ENCODE measurements around the gene KIF25. TPM values are rescaled to one million over a fixed set of nuclear protein-coding genes. Genes with fewer than 3 reads are reported as not detected.

Gene KIF25
- total RNA-seq, 1 experiment from 2014 or later = 0.28 TPM

DNA sequence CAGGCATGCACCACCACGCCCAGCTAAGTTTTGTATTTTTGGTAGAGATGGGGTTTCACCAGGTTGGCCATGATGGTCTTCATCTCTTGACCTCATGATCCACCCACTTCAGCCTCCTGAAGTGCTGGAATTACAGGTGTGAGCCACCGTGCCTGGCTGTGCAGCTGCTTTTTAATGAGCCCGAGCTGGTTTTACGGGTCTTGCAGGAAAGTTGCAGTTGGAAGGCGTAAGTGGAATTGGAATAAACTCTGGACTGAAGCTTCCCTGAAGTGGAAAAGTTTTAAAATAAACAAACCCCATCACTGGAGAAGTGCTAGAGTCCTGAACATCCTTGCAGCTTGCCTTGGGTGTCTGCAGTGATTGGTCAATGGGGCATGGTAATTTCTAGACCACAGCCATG is 40.4 kb downstream of the KIF25 start:
- Mint-ChIP-seq H3K27ac (no peak overlapping the region), H3K4me1 (peaks cover 19% of the 10 kb centered on the region), H3K36me3 (peaks cover 44% of the 10 kb centered on the region), H3K4me3 (no peak overlapping the region), H3K27me3 (ENCODE audit: low read depth) (peaks cover 21% of the 10 kb centered on the region), H3K9me3 (peaks cover 39% of the 10 kb centered on the region)
- CTCF ChIA-PET = no interaction called here
- TF ChIP-seq ESRRA (CRISPR knock-in tag; IDR thresholded peaks at IDR 0.05; ENCODE audit: borderline replicate concordance) (no peak), IRF2 (CRISPR knock-in tag; IDR thresholded peaks at IDR 0.05; ENCODE audit: borderline replicate concordance, low read depth) (no peak), RORB (CRISPR knock-in tag; IDR thresholded peaks at IDR 0.05) (no peak), KAT7 (CRISPR knock-in tag; IDR thresholded peaks at IDR 0.05; ENCODE audit: borderline replicate concordance) (no peak), NR3C1 (CRISPR knock-in tag; conservative IDR thresholded peaks at IDR 0.05; ENCODE audit: low read depth) (no peak), ETV6 (CRISPR knock-in tag; IDR thresholded peaks at IDR 0.05) (no peak), ATF1 (CRISPR knock-in tag; IDR thresholded peaks at IDR 0.05) (no peak), NFATC4 (CRISPR knock-in tag; IDR thresholded peaks at IDR 0.05) (no peak), ELF4 (CRISPR knock-in tag; IDR thresholded peaks at IDR 0.05; ENCODE audit: low read depth) (no peak), FOXJ3 (CRISPR knock-in tag; IDR thresholded peaks at IDR 0.05; ENCODE audit: borderline replicate concordance) (no peak)
- TF ChIP-seq, protein P1, sequence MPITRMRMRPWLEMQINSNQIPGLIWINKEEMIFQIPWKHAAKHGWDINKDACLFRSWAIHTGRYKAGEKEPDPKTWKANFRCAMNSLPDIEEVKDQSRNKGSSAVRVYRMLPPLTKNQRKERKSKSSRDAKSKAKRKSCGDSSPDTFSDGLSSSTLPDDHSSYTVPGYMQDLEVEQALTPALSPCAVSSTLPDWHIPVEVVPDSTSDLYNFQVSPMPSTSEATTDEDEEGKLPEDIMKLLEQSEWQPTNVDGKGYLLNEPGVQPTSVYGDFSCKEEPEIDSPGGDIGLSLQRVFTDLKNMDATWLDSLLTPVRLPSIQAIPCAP (CRISPR knock-in tag; IDR thresholded peaks at IDR 0.05) = no peak
- TF ChIP-seq, protein P2, sequence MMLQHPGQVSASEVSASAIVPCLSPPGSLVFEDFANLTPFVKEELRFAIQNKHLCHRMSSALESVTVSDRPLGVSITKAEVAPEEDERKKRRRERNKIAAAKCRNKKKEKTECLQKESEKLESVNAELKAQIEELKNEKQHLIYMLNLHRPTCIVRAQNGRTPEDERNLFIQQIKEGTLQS (CRISPR knock-in tag; conservative IDR thresholded peaks at IDR 0.05) = no peak
- TF ChIP-seq, protein P3, sequence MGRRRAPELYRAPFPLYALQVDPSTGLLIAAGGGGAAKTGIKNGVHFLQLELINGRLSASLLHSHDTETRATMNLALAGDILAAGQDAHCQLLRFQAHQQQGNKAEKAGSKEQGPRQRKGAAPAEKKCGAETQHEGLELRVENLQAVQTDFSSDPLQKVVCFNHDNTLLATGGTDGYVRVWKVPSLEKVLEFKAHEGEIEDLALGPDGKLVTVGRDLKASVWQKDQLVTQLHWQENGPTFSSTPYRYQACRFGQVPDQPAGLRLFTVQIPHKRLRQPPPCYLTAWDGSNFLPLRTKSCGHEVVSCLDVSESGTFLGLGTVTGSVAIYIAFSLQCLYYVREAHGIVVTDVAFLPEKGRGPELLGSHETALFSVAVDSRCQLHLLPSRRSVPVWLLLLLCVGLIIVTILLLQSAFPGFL (CRISPR knock-in tag; IDR thresholded peaks at IDR 0.05; ENCODE audit: borderline replicate concordance) = no peak
- TF ChIP-seq, protein P4, sequence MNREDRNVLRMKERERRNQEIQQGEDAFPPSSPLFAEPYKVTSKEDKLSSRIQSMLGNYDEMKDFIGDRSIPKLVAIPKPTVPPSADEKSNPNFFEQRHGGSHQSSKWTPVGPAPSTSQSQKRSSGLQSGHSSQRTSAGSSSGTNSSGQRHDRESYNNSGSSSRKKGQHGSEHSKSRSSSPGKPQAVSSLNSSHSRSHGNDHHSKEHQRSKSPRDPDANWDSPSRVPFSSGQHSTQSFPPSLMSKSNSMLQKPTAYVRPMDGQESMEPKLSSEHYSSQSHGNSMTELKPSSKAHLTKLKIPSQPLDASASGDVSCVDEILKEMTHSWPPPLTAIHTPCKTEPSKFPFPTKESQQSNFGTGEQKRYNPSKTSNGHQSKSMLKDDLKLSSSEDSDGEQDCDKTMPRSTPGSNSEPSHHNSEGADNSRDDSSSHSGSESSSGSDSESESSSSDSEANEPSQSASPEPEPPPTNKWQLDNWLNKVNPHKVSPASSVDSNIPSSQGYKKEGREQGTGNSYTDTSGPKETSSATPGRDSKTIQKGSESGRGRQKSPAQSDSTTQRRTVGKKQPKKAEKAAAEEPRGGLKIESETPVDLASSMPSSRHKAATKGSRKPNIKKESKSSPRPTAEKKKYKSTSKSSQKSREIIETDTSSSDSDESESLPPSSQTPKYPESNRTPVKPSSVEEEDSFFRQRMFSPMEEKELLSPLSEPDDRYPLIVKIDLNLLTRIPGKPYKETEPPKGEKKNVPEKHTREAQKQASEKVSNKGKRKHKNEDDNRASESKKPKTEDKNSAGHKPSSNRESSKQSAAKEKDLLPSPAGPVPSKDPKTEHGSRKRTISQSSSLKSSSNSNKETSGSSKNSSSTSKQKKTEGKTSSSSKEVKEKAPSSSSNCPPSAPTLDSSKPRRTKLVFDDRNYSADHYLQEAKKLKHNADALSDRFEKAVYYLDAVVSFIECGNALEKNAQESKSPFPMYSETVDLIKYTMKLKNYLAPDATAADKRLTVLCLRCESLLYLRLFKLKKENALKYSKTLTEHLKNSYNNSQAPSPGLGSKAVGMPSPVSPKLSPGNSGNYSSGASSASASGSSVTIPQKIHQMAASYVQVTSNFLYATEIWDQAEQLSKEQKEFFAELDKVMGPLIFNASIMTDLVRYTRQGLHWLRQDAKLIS (CRISPR knock-in tag; IDR thresholded peaks at IDR 0.05; ENCODE audit: borderline replicate concordance) = no peak
- TF ChIP-seq, protein P5, sequence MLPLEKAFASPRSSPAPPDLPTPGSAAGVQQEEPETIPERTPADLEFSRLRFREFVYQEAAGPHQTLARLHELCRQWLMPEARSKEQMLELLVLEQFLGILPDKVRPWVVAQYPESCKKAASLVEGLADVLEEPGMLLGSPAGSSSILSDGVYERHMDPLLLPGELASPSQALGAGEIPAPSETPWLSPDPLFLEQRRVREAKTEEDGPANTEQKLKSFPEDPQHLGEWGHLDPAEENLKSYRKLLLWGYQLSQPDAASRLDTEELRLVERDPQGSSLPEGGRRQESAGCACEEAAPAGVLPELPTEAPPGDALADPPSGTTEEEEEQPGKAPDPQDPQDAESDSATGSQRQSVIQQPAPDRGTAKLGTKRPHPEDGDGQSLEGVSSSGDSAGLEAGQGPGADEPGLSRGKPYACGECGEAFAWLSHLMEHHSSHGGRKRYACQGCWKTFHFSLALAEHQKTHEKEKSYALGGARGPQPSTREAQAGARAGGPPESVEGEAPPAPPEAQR (CRISPR knock-in tag; IDR thresholded peaks at IDR 0.05) = no peak
- TF ChIP-seq, protein P6, sequence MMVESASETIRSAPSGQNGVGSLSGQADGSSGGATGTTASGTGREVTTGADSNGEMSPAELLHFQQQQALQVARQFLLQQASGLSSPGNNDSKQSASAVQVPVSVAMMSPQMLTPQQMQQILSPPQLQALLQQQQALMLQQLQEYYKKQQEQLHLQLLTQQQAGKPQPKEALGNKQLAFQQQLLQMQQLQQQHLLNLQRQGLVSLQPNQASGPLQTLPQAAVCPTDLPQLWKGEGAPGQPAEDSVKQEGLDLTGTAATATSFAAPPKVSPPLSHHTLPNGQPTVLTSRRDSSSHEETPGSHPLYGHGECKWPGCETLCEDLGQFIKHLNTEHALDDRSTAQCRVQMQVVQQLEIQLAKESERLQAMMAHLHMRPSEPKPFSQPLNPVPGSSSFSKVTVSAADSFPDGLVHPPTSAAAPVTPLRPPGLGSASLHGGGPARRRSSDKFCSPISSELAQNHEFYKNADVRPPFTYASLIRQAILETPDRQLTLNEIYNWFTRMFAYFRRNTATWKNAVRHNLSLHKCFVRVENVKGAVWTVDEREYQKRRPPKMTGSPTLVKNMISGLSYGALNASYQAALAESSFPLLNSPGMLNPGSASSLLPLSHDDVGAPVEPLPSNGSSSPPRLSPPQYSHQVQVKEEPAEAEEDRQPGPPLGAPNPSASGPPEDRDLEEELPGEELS (CRISPR knock-in tag; IDR thresholded peaks at IDR 0.05) = no peak
- ATAC-seq (no peak), DNase-seq (ENCODE audit: low spot score) (no peak)
- POLR2A ChIA-PET = no interaction called here

Measured in WTC11 (cell line).